H1 (cell line): Measurements from ENCODE around the gene KRTAP1-3. TPM values are rescaled to one million over a fixed set of nuclear protein-coding genes. Genes with fewer than 3 reads are reported as not detected.

Experiments used
- CTCF ChIA-PET: fragments of 300-600 bp; sonication (Branson Sonifier 250); formaldehyde crosslinking; loops from one replicate; lab custom pipeline; 2021; ENCODE audit not compliant: partially characterized antibody; lab: Charles Lee
- POLR2A ChIA-PET: fragments of 300-600 bp; sonication (Branson Sonifier 250); formaldehyde crosslinking; loops from one replicate; lab custom pipeline; 2021; ENCODE audit warnings: inconsistent platforms; ENCODE audit not compliant: partially characterized antibody; lab: Charles Lee
- DNase-seq, 2 experiments: peaks; one replicate each; pipeline versions ENCODE4 v3.0.0 to v3.0.0-alpha.2; 2010 to 2022; ENCODE audit warnings: low spot score in 2 of 2, low read depth in 1 of 2, mixed read lengths in 1 of 2
- FAIRE-seq: peaks from 2 replicates; lab custom pipeline; 2011; peaks lifted over from hg19 to GRCh38; lab: Jason Lieb, UNC
- H2AFZ ChIP-seq: 2 replicates; pipeline ENCODE4 v1.8.1; 2012; ENCODE audit warnings: low read length, inconsistent platforms
- H2AK5ac ChIP-seq: 2 replicates; pipeline ENCODE4 v1.6.1; 2013; ENCODE audit warnings: low read depth, low read length
- H2BK120ac ChIP-seq: replicated peaks from 2 replicates; pipeline ENCODE3; 2013; ENCODE audit warnings: low read depth, low read length, inconsistent platforms
- H2BK12ac ChIP-seq: 2 replicates; pipeline ENCODE4 v1.6.1; 2013; ENCODE audit warnings: low read depth, low read length
- H2BK15ac ChIP-seq: 2 replicates; pipeline ENCODE4 v1.6.1; 2013; ENCODE audit warnings: low read length
- H2BK20ac ChIP-seq: 2 replicates; pipeline ENCODE4 v1.6.1; 2013; ENCODE audit warnings: low read length
- H2BK5ac ChIP-seq: 2 replicates; pipeline ENCODE4 v1.6.1; 2013; ENCODE audit warnings: low read depth, low read length
- H3K14ac ChIP-seq: 2 replicates; pipeline ENCODE4 v1.6.1; 2013; ENCODE audit warnings: inconsistent platforms; ENCODE audit not compliant: insufficient read length
- H3K18ac ChIP-seq: 2 replicates; pipeline ENCODE4 v1.6.1; 2013; ENCODE audit warnings: low read length; ENCODE audit errors: extremely low read depth
- H3K23ac ChIP-seq: 2 replicates; pipeline ENCODE4 v1.6.1; 2013; ENCODE audit warnings: inconsistent platforms; ENCODE audit not compliant: insufficient read length
- H3K23me2 ChIP-seq: 2 replicates; pipeline ENCODE4 v1.6.1; 2013; ENCODE audit warnings: low read depth, low read length
- H3K27ac ChIP-seq: 2 replicates; pipeline ENCODE4 v1.6.1; 2011; ENCODE audit warnings: low read depth, low read length, inconsistent platforms
- H3K27me3 ChIP-seq, 4 experiments: replicated peaks in 1 of 4; 1 replicate in 1 of 4; 2 replicates in 3 of 4; pipeline versions ENCODE4 v1.6.1 to v1.8.1; 2011 to 2013; ENCODE audit warnings: low read length in 3 of 4, mild to moderate bottlenecking in 3 of 4, inconsistent platforms in 2 of 4, mixed read lengths in 2 of 4, moderate library complexity in 1 of 4; ENCODE audit not compliant: control insufficient read depth in 3 of 4, insufficient read depth in 3 of 4; ENCODE audit errors: extremely low read depth in 1 of 4
- H3K36me3 ChIP-seq, 4 experiments: 2 replicates each; pipeline versions ENCODE4 v1.6.1 to v1.8.1; 2011 to 2013; ENCODE audit warnings: mild to moderate bottlenecking in 4 of 4, low read length in 3 of 4, moderate library complexity in 2 of 4, control low read depth in 1 of 4, inconsistent platforms in 1 of 4; ENCODE audit not compliant: insufficient read depth in 4 of 4, control insufficient read depth in 2 of 4
- H3K4ac ChIP-seq: replicated peaks from 2 replicates; pipeline ENCODE3; 2013; ENCODE audit warnings: low read length, low read depth, mixed read lengths, inconsistent platforms; ENCODE audit not compliant: insufficient read length
- H3K4me1 ChIP-seq, 4 experiments: replicated peaks in 1 of 4; 1 replicate in 1 of 4; 2 replicates in 3 of 4; pipeline versions ENCODE4 v1.6.1 to v1.8.1; 2011 to 2013; ENCODE audit warnings: low read length in 3 of 4, inconsistent platforms in 2 of 4, mixed read lengths in 1 of 4; ENCODE audit not compliant: insufficient read depth in 4 of 4, control insufficient read depth in 3 of 4
- H3K4me2 ChIP-seq, 2 experiments: 2 replicates each; pipeline versions ENCODE4 v1.6.1 to v1.8.1; 2011 to 2013; ENCODE audit warnings: low read depth in 2 of 2, low read length in 2 of 2, control low read depth in 1 of 2, inconsistent platforms in 1 of 2, mild to moderate bottlenecking in 1 of 2; ENCODE audit not compliant: insufficient read depth in 1 of 2
- H3K4me3 ChIP-seq, 4 experiments: fragments of 200-600, 300-600 bp in 1 of 4; sonication (generic), shearing (Covaris generic), sonication (Bioruptor Twin) in 1 of 4; 2 replicates each; pipeline versions ENCODE4 v1.5.1 to v1.8.1; 2011 to 2016; ENCODE audit warnings: low read length in 4 of 4, low read depth in 3 of 4, control low read depth in 2 of 4, inconsistent platforms in 2 of 4, mild to moderate bottlenecking in 2 of 4, mixed read lengths in 1 of 4, moderate library complexity in 1 of 4; ENCODE audit not compliant: insufficient read depth in 2 of 4; ENCODE audit errors: extremely low read depth in 1 of 4
- H3K56ac ChIP-seq: replicated peaks from 2 replicates; pipeline ENCODE3; 2013; ENCODE audit warnings: low read depth, mild to moderate bottlenecking, mixed read lengths, low read length, inconsistent platforms; ENCODE audit not compliant: insufficient read length
- H3K79me1 ChIP-seq: 2 replicates; pipeline ENCODE4 v1.6.1; 2013; ENCODE audit warnings: low read depth, low read length, control low read depth
- H3K79me2 ChIP-seq, 2 experiments: 2 replicates each; pipeline versions ENCODE4 v1.6.1 to v1.8.1; 2012 to 2013; ENCODE audit warnings: low read length in 2 of 2, mild to moderate bottlenecking in 2 of 2, inconsistent platforms in 1 of 2; ENCODE audit not compliant: insufficient read depth in 2 of 2, control insufficient read depth in 1 of 2
- H3K9ac ChIP-seq, 4 experiments: replicated peaks in 1 of 4; 1 replicate in 1 of 4; 2 replicates in 3 of 4; pipeline versions ENCODE4 v1.6.1 to v1.8.1; 2011 to 2013; ENCODE audit warnings: low read depth in 3 of 4, low read length in 3 of 4, control low read depth in 2 of 4, mild to moderate bottlenecking in 2 of 4, moderate library complexity in 2 of 4, inconsistent platforms in 1 of 4; ENCODE audit errors: extremely low read depth in 1 of 4
- H3K9me3 ChIP-seq, 2 experiments: 2 replicates each; pipeline versions ENCODE4 v1.6.1 to v1.8.1; 2012 to 2013; ENCODE audit warnings: mild to moderate bottlenecking in 2 of 2, moderate library complexity in 2 of 2, control low read depth in 1 of 2, inconsistent platforms in 1 of 2, low read depth in 1 of 2, low read length in 1 of 2, mixed read lengths in 1 of 2; ENCODE audit not compliant: insufficient read depth in 2 of 2
- H4K20me1 ChIP-seq, 2 experiments: replicated peaks in 1 of 2; 2 replicates each; pipeline versions ENCODE3 to v1.8.1; 2011 to 2013; ENCODE audit warnings: inconsistent platforms in 2 of 2, low read length in 2 of 2, mild to moderate bottlenecking in 1 of 2; ENCODE audit not compliant: insufficient read depth in 2 of 2, control insufficient read depth in 1 of 2
- H4K5ac ChIP-seq: 2 replicates; pipeline ENCODE4 v1.6.1; 2013; ENCODE audit warnings: low read length, low read depth, mixed read lengths, inconsistent platforms; ENCODE audit not compliant: insufficient read length
- H4K8ac ChIP-seq: 2 replicates; pipeline ENCODE4 v1.8.0; 2013; ENCODE audit warnings: mild to moderate bottlenecking, moderate library complexity, low read length, inconsistent platforms; ENCODE audit not compliant: insufficient read depth; ENCODE audit errors: extremely low read depth
- H4K91ac ChIP-seq: replicated peaks from 2 replicates; pipeline ENCODE3; 2013; ENCODE audit warnings: low read length, mixed read lengths, inconsistent platforms; ENCODE audit not compliant: insufficient read length
- MAFK ChIP-seq: IDR thresholded peaks from 2 replicates; pipeline ENCODE4 v1.6.1; 2012; ENCODE audit warnings: low read depth, mild to moderate bottlenecking, improper control_type of control experiment, low read length
- NRF1 ChIP-seq: IDR thresholded peaks from 2 replicates; pipeline ENCODE4 v1.6.1; 2011; ENCODE audit warnings: mild to moderate bottlenecking, low read depth, low read length, improper control_type of control experiment
- TAF1 ChIP-seq: IDR thresholded peaks from 2 replicates; pipeline ENCODE4 v1.6.1; 2011; ENCODE audit warnings: mild to moderate bottlenecking, low read depth, low read length
- WGBS, 2 experiments: shearing (Covaris generic) in 1 of 2; methylation state at CpG; one replicate each; pipeline versions ENCODE4 v1.1.6 to v1.1.7; 2013 to 2015; ENCODE audit warnings: low lambda C conversion rate in 2 of 2, mixed read lengths in 2 of 2, inconsistent platforms in 1 of 2, low coverage in 1 of 2, missing lambda C conversion rate in 1 of 2; ENCODE audit not compliant: insufficient replicate concordance in 2 of 2, insufficient coverage in 1 of 2, insufficient read length in 1 of 2; ENCODE audit errors: extremely low coverage in 1 of 2, missing lambda C conversion rate in 1 of 2; 5-methylcytosine and 5-hydroxymethylcytosine counted together
- polyA plus RNA-seq, 7 experiments: library from polyadenylated mRNA; depleted of rRNA in 3 of 7; stranded (reverse) in 5 of 7; unstranded in 2 of 7; fragments of >200 nt in 5 of 7; fragments of 200-250 nt in 2 of 7; gene quantifications; 1 replicate in 5 of 7; 2 replicates in 1 of 7; 4 replicates in 1 of 7; pipeline versions ENCODE4 v1.2.1 to v1.2.3, GENCODE V29; 2011 to 2013; ENCODE audit warnings: missing spikeins in 2 of 7, mixed read lengths in 2 of 7
- total RNA-seq: library from RNA; stranded (reverse); fragmentation: NEBNext Ultra II Directional; extraction: Animal tissue kit (Norgen Biotek cat#: 25700); gene quantifications from 2 replicates; pipeline ENCODE4 v1.2.1, GENCODE V29; 2021
- TF ChIP-seq, protein P1 (sequence below), 3 experiments: IDR thresholded peaks; 1 replicate in 2 of 3; 2 replicates in 1 of 3; pipeline versions ENCODE4 v1.5.1 to v1.6.1; 2011; ENCODE audit warnings: low read length in 3 of 3, mild to moderate bottlenecking in 3 of 3, inconsistent platforms in 2 of 3, low read depth in 1 of 3, moderate library complexity in 1 of 3; ENCODE audit not compliant: insufficient read depth in 1 of 3; ENCODE audit errors: control extremely low read depth in 1 of 3

The KRTAP1-3 gene
- total and polyA plus RNA-seq, 2 of the 8 experiments (the other 6 are each of a cell fraction or from before 2014, with no cell fraction given): not detected

DNA sequence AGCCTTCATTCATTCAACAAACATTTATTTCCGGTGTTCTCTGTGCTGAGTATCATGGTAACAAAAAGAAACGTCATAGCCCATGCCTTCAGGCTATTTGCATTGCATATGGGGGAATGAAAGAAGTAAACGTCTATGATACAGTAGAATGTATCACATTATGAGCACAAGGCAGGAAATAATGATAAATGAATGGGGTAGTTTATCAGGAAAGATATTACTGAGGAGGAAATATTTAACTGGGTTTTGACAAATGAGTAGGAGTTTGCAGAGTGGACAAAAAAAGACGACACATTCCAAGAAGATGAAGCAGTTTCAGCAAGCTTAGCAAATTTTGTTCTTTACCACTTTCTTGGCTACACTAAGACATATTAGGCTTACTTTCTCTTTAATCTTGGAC is 48.0 kb upstream of the KRTAP1-3 start:
- Histone ChIP-seq H3K4me2 (no peak overlapping the region), H3K4ac (no peak overlapping the region), H3K36me3 (no peaks in the 10 kb centered on the region), H3K23ac (no peak overlapping the region), H2AFZ (no peak overlapping the region), H4K5ac (no peak overlapping the region), H4K8ac (no peak overlapping the region), H2BK5ac (no peak overlapping the region), H2AK5ac (no peak overlapping the region), H2BK20ac (no peak overlapping the region), H3K4me3 (no peak overlapping the region), H3K14ac (no peak overlapping the region), H3K23me2 (no peaks in the 10 kb centered on the region), H2BK120ac (no peak overlapping the region), H3K56ac (no peak overlapping the region), H3K27ac (no peak overlapping the region), H2BK12ac (no peak overlapping the region), H2BK15ac (no peak overlapping the region), H3K9me3 (no peaks in the 10 kb centered on the region), H3K27me3 (no peaks in the 10 kb centered on the region), H4K91ac (no peak overlapping the region), H3K9ac (no peak overlapping the region), H4K20me1 (no peaks in the 10 kb centered on the region), H3K79me2 (no peaks in the 10 kb centered on the region), H3K18ac (no peak overlapping the region), H3K79me1 (no peaks in the 10 kb centered on the region), H3K4me1 (peaks cover 0 to 1% (median 0%) of the 10 kb centered on the region in 4 experiments; a peak in 1 of 7 replicates)
- CTCF ChIA-PET: no interaction called here
- DNase-seq: no peak
- POLR2A ChIA-PET: no interaction called here
- TF ChIP-seq, protein P1, sequence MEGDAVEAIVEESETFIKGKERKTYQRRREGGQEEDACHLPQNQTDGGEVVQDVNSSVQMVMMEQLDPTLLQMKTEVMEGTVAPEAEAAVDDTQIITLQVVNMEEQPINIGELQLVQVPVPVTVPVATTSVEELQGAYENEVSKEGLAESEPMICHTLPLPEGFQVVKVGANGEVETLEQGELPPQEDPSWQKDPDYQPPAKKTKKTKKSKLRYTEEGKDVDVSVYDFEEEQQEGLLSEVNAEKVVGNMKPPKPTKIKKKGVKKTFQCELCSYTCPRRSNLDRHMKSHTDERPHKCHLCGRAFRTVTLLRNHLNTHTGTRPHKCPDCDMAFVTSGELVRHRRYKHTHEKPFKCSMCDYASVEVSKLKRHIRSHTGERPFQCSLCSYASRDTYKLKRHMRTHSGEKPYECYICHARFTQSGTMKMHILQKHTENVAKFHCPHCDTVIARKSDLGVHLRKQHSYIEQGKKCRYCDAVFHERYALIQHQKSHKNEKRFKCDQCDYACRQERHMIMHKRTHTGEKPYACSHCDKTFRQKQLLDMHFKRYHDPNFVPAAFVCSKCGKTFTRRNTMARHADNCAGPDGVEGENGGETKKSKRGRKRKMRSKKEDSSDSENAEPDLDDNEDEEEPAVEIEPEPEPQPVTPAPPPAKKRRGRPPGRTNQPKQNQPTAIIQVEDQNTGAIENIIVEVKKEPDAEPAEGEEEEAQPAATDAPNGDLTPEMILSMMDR (IDR thresholded peaks at IDR 0.05; ENCODE audit: control extremely low read depth in 1 of 3, insufficient read depth in 1 of 3, low read depth in 1 of 3, low read length in 3 of 3): no peak
- no peak for TF ChIP-seq NRF1
- TF ChIP-seq TAF1: no peak
- TF ChIP-seq MAFK: no peak
- 60% methylated on average over 4 of the region's 4 CpGs; no CpG with 5 or more reads in 1 of the 2 experiments for WGBS, 2 experiments
- FAIRE-seq: no peak
